ENCODE data around the gene HTRA1. TPM values are rescaled to one million over a fixed set of nuclear protein-coding genes. Genes with fewer than 3 reads are reported as not detected.

HTRA1 gene
- total and polyA plus RNA-seq, 2 of the 4 experiments (the other 2 are of a cell fraction), result 28.5 to 108 TPM

- Histone ChIP-seq H4K20me1 (ENCODE audit: insufficient read depth, low read length) (no peaks in the 10 kb centered on the region), H3K4me2 (ENCODE audit: low read depth, low read length) (no peak overlapping the region), H2BK5ac (ENCODE audit: low read depth, low read length, poor library complexity, severe bottlenecking) (no peak overlapping the region), H3K14ac (replicated peaks; ENCODE audit: low read depth, low read length) (no peak overlapping the region), H3K9me3 (ENCODE audit: control insufficient read depth, insufficient read depth, low read length) (no peaks in the 10 kb centered on the region), H4K91ac (ENCODE audit: insufficient read depth, low read depth, low read length) (no peak overlapping the region), H3K36me3 (ENCODE audit: control insufficient read depth, insufficient read depth, low read length) (no peaks in the 10 kb centered on the region), H3K18ac (ENCODE audit: low read depth, low read length) (no peak overlapping the region), H4K5ac (ENCODE audit: low read depth, low read length) (no peak overlapping the region), H3K9me1 (ENCODE audit: insufficient read depth, low read length) (no peaks in the 10 kb centered on the region), H2AFZ (replicated peaks; ENCODE audit: low read length, poor library complexity) (no peak overlapping the region), H2BK15ac (ENCODE audit: low read depth, low read length) (no peak overlapping the region), H3K4ac (ENCODE audit: low read depth, low read length) (no peak overlapping the region), H3K27me3 (ENCODE audit: control insufficient read depth, insufficient read depth, low read length) (peaks cover 37% of the 10 kb centered on the region), H4K8ac (ENCODE audit: low read depth in 2 of 2, low read length in 2 of 2) (no peak overlapping the region), H3K27ac (ENCODE audit: insufficient read depth, low read length) (no peak overlapping the region), H2BK20ac (ENCODE audit: low read depth, low read length) (no peak overlapping the region), H3K4me3 (ENCODE audit: insufficient read depth, low read depth, low read length) (no peak overlapping the region), H2AK9ac (replicated peaks; ENCODE audit: low read depth, low read length, poor library complexity) (no peak overlapping the region), H3K56ac (ENCODE audit: extremely low read depth, insufficient read depth, low read length) (no peak overlapping the region), H2AK5ac (ENCODE audit: low read depth, low read length) (no peak overlapping the region), H3K9ac (ENCODE audit: low read depth, low read length) (no peak overlapping the region), H3K23ac (ENCODE audit: low read depth, low read length) (no peak overlapping the region), H2BK120ac (ENCODE audit: low read depth, low read length) (no peak overlapping the region), H3K79me1 (ENCODE audit: low read depth in 1 of 2, low read length in 2 of 2) (no peaks in the 10 kb centered on the region), H3K4me1 (ENCODE audit: control insufficient read depth, insufficient read depth, low read length) (no peaks in the 10 kb centered on the region)
- no TSS peak for BruUV-seq (replicated peaks)
- intact Hi-C loops (cut with micrococcal nuclease), result no loop called here
- dilution Hi-C loops (cut with HindIII; ENCODE audit: low sequenced_read_pairs, unreplicated experiment), result no loop called here
- CTCF ChIA-PET, result no interaction called here
- WGBS, 2 experiments (ENCODE audit: extremely low coverage in 2 of 2, insufficient read length in 1 of 2), result no CpG with 5 or more reads among the region's 2 CpGs
- POLR2A ChIA-PET (ENCODE audit: unreplicated experiment), result no interaction called here
- ATAC-seq (ENCODE audit: low read depth) (no peak), DNase-seq (no peak)
- in situ Hi-C loops (cut with MboI; ENCODE audit: low sequenced_read_pairs), result no loop called here
- TF ChIP-seq ELK1 (IDR thresholded peaks at IDR 0.05; ENCODE audit: borderline replicate concordance, low read depth, low read length), result no peak
- TF ChIP-seq CHD1 (IDR thresholded peaks at IDR 0.05; ENCODE audit: low read depth, low read length), result no peak
- no peak for TF ChIP-seq RCOR1 (IDR thresholded peaks at IDR 0.05; ENCODE audit: insufficient replicate concordance, low read length)
- TF ChIP-seq RFX5 (IDR thresholded peaks at IDR 0.05; ENCODE audit: low read depth, low read length), result no peak
- no peak for TF ChIP-seq POLR2A (IDR thresholded peaks at IDR 0.05; ENCODE audit: low read depth, low read length)
- no peak for TF ChIP-seq MAZ (IDR thresholded peaks at IDR 0.05; ENCODE audit: borderline replicate concordance, low read depth, low read length)
- TF ChIP-seq MAFK (IDR thresholded peaks at IDR 0.05; ENCODE audit: low read depth, low read length), result no peak
- no peak for TF ChIP-seq BHLHE40 (IDR thresholded peaks at IDR 0.05; ENCODE audit: low read depth, low read length)
- TF ChIP-seq CEBPB (IDR thresholded peaks at IDR 0.05; ENCODE audit: low read depth, low read length), result no peak
- no peak for TF ChIP-seq USF2 (IDR thresholded peaks at IDR 0.05; ENCODE audit: low read depth, low read length)
These were observed 97.9 kb downstream of the HTRA1 start for GRCh38 chr10:122559228-122559627.

Data from IMR-90 (cell line).